ENCODE data around the gene COL8A2. TPM values are rescaled to one million over a fixed set of nuclear protein-coding genes. Genes with fewer than 3 reads are reported as not detected.

COL8A2 gene
- total and polyA plus RNA-seq, 8 donors: 0.43 to 8.4 (median 0.96) TPM

- Histone ChIP-seq H3K4me1 (peaks cover 9 to 36% of the 10 kb centered on the region in 2 donors), H3K9me3 (no peaks in the 10 kb centered on the region), H3K27me3 (no peaks in the 10 kb centered on the region), H3K4me3 (no peak overlapping the region), H3K36me3 (peaks cover 0 to 41% of the 10 kb centered on the region in 2 donors), H3K27ac (peak overlapping the region; percentile 29 to 64)
- DNase-seq (no peak), ATAC-seq (no peak)
- intact Hi-C loops (cut with DNase I): loop anchor here in 1 of 2 donors (2.0 kb wide), 1 partner anchor 34 kb away; no protein-coding TSS in a partner anchor
- TF ChIP-seq, protein P1, sequence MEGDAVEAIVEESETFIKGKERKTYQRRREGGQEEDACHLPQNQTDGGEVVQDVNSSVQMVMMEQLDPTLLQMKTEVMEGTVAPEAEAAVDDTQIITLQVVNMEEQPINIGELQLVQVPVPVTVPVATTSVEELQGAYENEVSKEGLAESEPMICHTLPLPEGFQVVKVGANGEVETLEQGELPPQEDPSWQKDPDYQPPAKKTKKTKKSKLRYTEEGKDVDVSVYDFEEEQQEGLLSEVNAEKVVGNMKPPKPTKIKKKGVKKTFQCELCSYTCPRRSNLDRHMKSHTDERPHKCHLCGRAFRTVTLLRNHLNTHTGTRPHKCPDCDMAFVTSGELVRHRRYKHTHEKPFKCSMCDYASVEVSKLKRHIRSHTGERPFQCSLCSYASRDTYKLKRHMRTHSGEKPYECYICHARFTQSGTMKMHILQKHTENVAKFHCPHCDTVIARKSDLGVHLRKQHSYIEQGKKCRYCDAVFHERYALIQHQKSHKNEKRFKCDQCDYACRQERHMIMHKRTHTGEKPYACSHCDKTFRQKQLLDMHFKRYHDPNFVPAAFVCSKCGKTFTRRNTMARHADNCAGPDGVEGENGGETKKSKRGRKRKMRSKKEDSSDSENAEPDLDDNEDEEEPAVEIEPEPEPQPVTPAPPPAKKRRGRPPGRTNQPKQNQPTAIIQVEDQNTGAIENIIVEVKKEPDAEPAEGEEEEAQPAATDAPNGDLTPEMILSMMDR (IDR thresholded peaks at IDR 0.05): no peak
Measured at GRCh38 chr1:36135330-36135667, 10.3 kb upstream of the COL8A2 start.

- peak overlapping the region; percentile 29 to 64 for H3K27ac ChIP-seq
- DNase-seq: peak in 1 of 4 donors; percentile 67
- TF ChIP-seq, protein P1 (IDR thresholded peaks at IDR 0.05): peak; percentile 62 to 65
Measured at GRCh38 chr1:36134505-36135329, 9.7 kb upstream of the COL8A2 start.

DNA sequence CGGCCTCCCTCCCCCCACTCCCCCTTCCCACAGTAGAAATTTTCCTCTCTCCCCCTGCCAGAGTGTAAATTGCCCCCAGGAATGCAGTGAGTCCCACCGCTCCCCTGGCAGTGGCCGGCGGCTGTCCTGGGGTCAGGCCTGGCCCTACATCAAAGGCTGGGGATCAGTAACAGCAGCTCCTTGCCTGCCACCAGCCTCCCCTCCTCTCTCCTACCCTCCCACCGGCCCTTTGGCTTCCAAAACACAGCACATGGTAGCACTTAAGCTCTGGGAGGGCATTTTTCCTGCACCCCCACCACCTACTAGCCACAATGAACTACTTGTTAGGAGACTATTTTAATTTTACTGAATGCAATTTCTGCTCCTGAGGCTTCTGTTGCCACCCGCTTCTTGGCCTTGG is 9.0 kb upstream of the COL8A2 start:
- TF ChIP-seq, protein P1 (IDR thresholded peaks at IDR 0.05): no peak
- no peaks in the 10 kb centered on the region for H3K27me3 ChIP-seq
- intact Hi-C loops (cut with DNase I): loop anchor here in 1 of 2 donors (2.0 kb wide), 1 partner anchor 33 kb away; no protein-coding TSS in a partner anchor
- peaks cover 0 to 29% of the 10 kb centered on the region in 2 donors for H3K36me3 ChIP-seq
- H3K9me3 ChIP-seq: no peaks in the 10 kb centered on the region
- no peak overlapping the region for H3K4me3 ChIP-seq
- DNase-seq (no peak), ATAC-seq (no peak)
- peaks cover 9 to 34% of the 10 kb centered on the region in 2 donors for H3K4me1 ChIP-seq
- no peak overlapping the region for H3K27ac ChIP-seq

More at GRCh38 chr1:36134505-36135329, 9.7 kb upstream of the COL8A2 start:
- no peak overlapping the region for H3K4me3 ChIP-seq
- peaks cover 9 to 34% of the 10 kb centered on the region in 2 donors for H3K4me1 ChIP-seq
- H3K36me3 ChIP-seq: peaks cover 0 to 35% of the 10 kb centered on the region in 2 donors
- H3K27me3 ChIP-seq: no peaks in the 10 kb centered on the region
- intact Hi-C loops (cut with DNase I): loop anchor here in 1 of 2 donors (2.0 kb wide), 1 partner anchor 34 kb away; no protein-coding TSS in a partner anchor
- ATAC-seq: peak; percentile 66
- H3K9me3 ChIP-seq: no peaks in the 10 kb centered on the region

DNA sequence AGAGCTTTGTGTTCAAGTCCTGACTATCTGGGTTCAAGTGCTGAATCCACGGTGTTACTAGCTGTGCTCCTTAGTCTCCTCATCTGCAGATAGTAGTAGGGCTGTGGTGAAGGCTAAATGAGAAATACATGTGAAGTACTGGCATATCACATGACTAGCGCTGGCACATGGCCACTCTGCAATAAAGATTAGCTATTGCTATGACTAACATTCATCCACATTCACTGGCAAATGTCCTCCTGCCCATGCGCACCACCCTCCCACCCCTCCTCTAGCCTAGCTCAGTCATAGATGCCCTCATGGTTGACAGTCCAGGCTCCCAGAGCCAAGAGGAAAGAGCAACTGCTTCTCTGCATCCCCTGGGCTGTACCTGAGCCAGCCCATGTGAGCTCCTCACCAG is 8.5 kb upstream of the COL8A2 start:
- TF ChIP-seq, protein P1 (IDR thresholded peaks at IDR 0.05): no peak
- H3K36me3 ChIP-seq: peaks cover 0 to 23% of the 10 kb centered on the region in 2 donors
- H3K9me3 ChIP-seq: no peaks in the 10 kb centered on the region
- no peaks in the 10 kb centered on the region for H3K27me3 ChIP-seq
- H3K4me1 ChIP-seq: peaks cover 9 to 34% of the 10 kb centered on the region in 2 donors
- intact Hi-C loops (cut with DNase I): no loop called here
- H3K27ac ChIP-seq: no peak overlapping the region
- DNase-seq (peak in 1 of 4 donors; percentile 75), ATAC-seq (peak; percentile 46)
- H3K4me3 ChIP-seq: no peak overlapping the region

DNA sequence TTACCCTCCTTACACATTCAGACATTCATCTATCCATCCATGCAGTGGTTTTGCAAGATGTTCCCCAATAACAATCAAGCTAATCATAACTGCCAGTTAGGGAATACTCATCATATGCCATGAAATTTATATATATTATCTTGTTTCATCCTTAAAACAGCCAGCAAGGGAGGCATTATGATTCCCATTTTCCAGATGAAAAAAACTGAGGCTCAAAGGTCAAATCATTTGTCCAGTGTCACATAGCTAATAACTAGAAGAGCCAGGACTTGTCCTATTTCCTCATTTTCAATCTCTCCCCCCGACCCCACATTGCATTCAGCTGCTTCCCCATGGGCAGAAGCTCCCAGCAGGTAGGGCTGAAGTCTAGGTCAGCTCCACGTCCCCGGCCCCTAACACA is 7.0 kb upstream of the COL8A2 start:
- H3K9me3 ChIP-seq: no peaks in the 10 kb centered on the region
- H3K27ac ChIP-seq: no peak overlapping the region
- intact Hi-C loops (cut with DNase I): no loop called here
- ATAC-seq (no peak), DNase-seq (no peak)
- no peak overlapping the region for H3K4me3 ChIP-seq
- TF ChIP-seq, protein P1 (IDR thresholded peaks at IDR 0.05): no peak
- H3K36me3 ChIP-seq: peaks cover 0 to 9% of the 10 kb centered on the region in 2 donors
- H3K4me1 ChIP-seq: peaks cover 9 to 27% of the 10 kb centered on the region in 2 donors
- no peaks in the 10 kb centered on the region for H3K27me3 ChIP-seq
